GM12878 (cell line): ENCODE data around the gene ROBO1.

Experiments used
- CEBPB ChIP-seq, 2 experiments: fragments of 150-350 bp in 1 of 2; IDR thresholded peaks; 2 replicates each; pipeline ENCODE4 v1.6.1; 2012 to 2014; ENCODE audit warnings: low read depth in 2 of 2, low read length in 2 of 2, borderline replicate concordance in 1 of 2, inconsistent platforms in 1 of 2
- CREB1 ChIP-seq: IDR thresholded peaks from 2 replicates; pipeline ENCODE4 v1.6.1; 2012; ENCODE audit warnings: low read depth, mild to moderate bottlenecking, inconsistent platforms
- NR2C1 ChIP-seq: fragments of 450-650 bp; IDR thresholded peaks from 2 replicates; pipeline ENCODE4 v1.6.1; 2017; ENCODE audit warnings: antibody characterized with exemption, mild to moderate bottlenecking, moderate library complexity
- TF ChIP-seq, protein P1 (sequence below): IDR thresholded peaks from 2 replicates; pipeline ENCODE4 v1.6.1; 2012; ENCODE audit warnings: low read depth, low read length, improper control_type of control experiment

DNA sequence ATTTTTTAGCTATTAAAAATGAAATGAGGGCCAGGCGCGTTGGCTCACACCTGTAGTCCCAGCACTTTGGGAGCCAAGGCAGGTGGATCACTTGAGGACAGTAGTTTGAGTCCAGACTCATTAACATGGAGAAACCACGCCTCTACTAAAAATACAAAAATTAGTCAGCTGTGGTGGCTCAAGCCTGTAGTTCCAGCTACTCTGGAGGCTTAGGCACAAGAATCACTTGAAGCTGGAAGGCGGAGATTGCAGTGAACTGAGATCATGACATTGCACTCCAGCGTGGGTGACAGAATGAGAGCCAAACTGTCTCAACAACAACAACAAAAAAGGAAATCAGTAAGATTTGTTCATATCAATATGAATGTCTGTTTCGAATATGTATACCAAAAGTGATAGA is 517.1 kb downstream of the ROBO1 start:
- no peak for TF ChIP-seq CEBPB (IDR thresholded peaks at IDR 0.05; ENCODE audit: borderline replicate concordance in 1 of 2, low read depth in 2 of 2, low read length in 2 of 2)
- TF ChIP-seq, protein P1, sequence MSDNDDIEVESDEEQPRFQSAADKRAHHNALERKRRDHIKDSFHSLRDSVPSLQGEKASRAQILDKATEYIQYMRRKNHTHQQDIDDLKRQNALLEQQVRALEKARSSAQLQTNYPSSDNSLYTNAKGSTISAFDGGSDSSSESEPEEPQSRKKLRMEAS = no peak
- TF ChIP-seq CREB1 = no peak
- no peak for TF ChIP-seq NR2C1
